HFF-Myc (cell line): Measurements from ENCODE around the gene CD109.

Experiments
- DNase-seq: peaks from one replicate; pipeline ENCODE4 v3.0.0-alpha.2; 2011; ENCODE audit warnings: low read depth; ENCODE audit errors: extremely low read depth
- H3K4me3 ChIP-seq: replicated peaks from 2 replicates; pipeline ENCODE4 v1.5.1; 2011; ENCODE audit warnings: low read depth, mild to moderate bottlenecking, control low read depth, low read length
- TF ChIP-seq, protein P1 (sequence below): IDR thresholded peaks from 2 replicates; pipeline ENCODE4 v1.5.1; 2012; ENCODE audit warnings: mild to moderate bottlenecking, low read depth, low read length, control low read depth; ENCODE audit errors: missing control alignments

The CD109 gene

DNA sequence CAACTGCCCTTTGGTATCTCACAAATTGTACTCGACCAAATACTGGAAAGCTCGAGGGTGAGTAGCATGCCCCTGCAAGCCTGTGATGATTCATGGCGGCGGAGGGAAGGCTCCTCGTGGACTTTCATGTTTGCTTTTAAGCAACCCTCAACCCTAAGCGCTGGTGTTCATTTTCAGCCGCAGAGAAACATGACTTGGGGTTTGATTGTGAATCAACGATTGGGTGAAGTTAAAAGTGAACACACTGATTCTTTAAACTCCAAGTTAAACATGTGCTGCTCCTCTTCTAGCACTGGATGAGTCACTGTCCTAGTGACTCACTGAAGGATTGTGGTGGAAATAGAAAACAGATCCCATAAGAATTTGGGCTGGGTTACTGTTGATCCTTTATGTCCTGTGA, 8.3 kb downstream of the CD109 start:
- H3K4me3 ChIP-seq = no peak overlapping the region
- TF ChIP-seq, protein P1, sequence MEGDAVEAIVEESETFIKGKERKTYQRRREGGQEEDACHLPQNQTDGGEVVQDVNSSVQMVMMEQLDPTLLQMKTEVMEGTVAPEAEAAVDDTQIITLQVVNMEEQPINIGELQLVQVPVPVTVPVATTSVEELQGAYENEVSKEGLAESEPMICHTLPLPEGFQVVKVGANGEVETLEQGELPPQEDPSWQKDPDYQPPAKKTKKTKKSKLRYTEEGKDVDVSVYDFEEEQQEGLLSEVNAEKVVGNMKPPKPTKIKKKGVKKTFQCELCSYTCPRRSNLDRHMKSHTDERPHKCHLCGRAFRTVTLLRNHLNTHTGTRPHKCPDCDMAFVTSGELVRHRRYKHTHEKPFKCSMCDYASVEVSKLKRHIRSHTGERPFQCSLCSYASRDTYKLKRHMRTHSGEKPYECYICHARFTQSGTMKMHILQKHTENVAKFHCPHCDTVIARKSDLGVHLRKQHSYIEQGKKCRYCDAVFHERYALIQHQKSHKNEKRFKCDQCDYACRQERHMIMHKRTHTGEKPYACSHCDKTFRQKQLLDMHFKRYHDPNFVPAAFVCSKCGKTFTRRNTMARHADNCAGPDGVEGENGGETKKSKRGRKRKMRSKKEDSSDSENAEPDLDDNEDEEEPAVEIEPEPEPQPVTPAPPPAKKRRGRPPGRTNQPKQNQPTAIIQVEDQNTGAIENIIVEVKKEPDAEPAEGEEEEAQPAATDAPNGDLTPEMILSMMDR = no peak
- peak; percentile 94 for DNase-seq

DNA sequence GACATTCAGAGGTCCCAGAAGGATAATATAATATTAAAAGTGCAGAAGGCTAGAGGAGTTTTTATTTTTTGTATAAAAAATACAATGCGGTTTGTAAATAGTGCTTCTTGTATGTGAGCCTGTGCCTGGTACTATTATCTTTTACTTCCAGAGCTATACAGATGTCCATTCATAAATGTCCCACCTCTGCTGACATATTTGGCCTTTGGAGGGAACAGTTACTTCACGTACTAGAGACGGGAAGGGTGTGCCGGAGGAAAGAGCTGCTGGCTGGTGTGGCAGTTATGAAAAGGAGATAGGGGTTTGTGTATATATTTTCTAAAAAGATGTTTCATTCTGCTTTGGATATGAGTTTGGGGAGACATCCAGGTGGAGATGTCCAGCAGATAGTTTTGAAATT, 8.8 kb downstream of the CD109 start:
- no peak overlapping the region for H3K4me3 ChIP-seq

DNA sequence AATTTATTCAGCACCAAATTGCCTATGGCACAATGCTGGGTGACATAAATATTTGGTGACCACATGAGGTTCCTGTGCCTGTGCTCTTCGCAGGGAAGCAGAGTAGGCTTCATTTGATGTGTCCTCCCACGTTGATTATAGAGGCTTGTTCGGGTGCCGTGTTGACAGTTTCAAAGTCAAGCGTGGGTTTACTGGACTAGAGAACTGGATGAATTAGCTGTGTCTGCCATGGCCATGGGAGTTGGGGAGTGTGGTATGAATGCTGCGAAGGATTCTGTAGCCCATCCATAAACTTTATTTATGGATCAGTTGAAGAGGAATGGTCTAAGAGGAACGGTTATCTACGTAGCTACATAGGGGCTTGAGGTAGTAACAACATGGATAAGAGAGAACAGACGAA, 11.0 kb downstream of the CD109 start:
- TF ChIP-seq, protein P1 = no peak
- no peak for DNase-seq
- no peak overlapping the region for H3K4me3 ChIP-seq

More for the DNA sequence above, 8.8 kb downstream of the CD109 start:
- no peak for DNase-seq
- TF ChIP-seq, protein P1 = no peak

DNA sequence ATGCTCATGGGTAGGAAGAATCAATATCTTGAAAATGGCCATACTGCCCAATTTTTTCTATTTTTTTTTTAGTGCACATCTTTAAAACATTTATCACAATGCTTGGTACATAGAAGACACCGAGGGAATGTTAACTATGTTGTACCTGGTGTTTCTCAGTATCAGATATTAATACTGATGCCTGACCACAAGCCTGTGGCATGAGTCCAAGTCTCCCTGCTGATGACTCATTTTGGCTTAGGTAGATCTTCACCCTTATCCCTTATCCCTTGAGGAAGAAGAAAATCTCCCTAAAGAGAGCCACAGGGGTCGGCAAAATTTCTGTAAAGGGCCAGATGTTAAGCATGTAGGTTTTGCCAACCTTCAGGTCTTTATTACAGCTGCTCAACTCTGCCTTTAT, 14.5 kb downstream of the CD109 start:
- TF ChIP-seq, protein P1 = no peak
- peak; percentile 75 for DNase-seq
- no peak overlapping the region for H3K4me3 ChIP-seq

DNA sequence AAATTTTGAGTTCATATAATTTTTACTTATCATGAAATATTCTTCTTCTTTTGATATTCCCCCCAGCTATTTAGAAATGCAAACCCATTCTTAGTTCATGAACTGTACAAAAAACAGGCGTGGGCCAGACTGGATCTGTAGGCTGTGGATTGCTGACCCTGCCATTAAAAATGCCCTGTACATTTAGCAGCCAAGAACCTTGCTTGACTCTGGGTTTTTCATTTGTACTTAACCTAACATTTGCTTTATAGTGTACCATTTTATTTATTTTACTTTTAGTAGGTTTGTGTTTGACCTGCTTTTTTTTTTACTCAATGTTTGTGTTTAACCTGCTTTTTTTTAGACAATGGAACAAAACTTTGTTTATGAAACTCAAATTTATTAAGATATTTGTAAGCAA, 14.9 kb downstream of the CD109 start:
- DNase-seq = no peak
- no peak overlapping the region for H3K4me3 ChIP-seq
- TF ChIP-seq, protein P1 = no peak

DNA sequence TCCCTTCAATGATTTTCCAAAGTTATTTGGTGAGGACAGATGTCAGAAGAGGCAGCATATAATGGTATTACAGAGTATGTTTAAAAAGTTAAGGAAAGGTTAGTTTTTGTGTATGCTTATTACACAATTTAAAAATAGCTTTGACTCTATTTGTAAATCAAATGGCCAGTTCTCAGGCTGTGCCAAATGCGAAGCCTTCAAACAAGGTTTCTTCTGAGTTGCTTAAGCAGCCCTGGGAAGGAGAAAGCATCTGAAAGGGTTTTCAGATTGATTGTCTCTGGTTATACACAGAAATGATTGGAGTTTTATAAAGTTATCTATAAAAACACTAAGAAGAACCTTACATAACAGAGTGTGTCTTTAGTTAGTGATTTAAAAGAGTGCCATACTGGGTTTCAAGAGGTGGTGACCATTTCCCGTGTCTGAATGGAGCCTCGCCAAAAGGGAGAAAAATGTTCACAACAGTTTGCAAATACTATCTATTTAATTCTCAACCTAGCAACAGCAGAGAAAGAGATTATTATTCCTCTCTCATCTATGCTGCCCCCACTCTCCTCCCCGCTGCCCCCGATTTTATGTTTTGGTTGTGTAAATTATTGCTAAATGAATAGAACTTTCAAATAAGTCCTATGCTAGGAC, 16.7 kb downstream of the CD109 start:
- TF ChIP-seq, protein P1 = no peak
- no peak for DNase-seq
- no peak overlapping the region for H3K4me3 ChIP-seq
